K562 (cell line): Measurements from ENCODE around the gene ACSF2. TPM values are rescaled to one million over a fixed set of nuclear protein-coding genes. Genes with fewer than 3 reads are reported as not detected.

ENCODE experiments used
- EP400 ChIP-seq: fragments of 450-650 bp; IDR thresholded peaks from 2 replicates; pipeline ENCODE4 v1.6.1; 2017; ENCODE audit warnings: antibody characterized with exemption, mild to moderate bottlenecking, moderate library complexity
- ETS1 ChIP-seq: conservative IDR thresholded peaks from 2 replicates; pipeline ENCODE4 v1.6.1; 2011; ENCODE audit warnings: low read depth, mild to moderate bottlenecking, low read length; ENCODE audit not compliant: control insufficient read depth
- GABPA ChIP-seq: fragments of 200-800 bp; sonication (Bioruptor generic); conservative IDR thresholded peaks from 2 replicates; pipeline ENCODE4 v1.6.1; 2016; ENCODE audit warnings: low read depth, missing genetic modification characterization, missing compliant biosample characterization
- HDAC2 ChIP-seq: fragments of 450-650 bp; IDR thresholded peaks from 2 replicates; pipeline ENCODE4 v1.6.1; 2016; ENCODE audit warnings: mild to moderate bottlenecking
- ID3 ChIP-seq, 2 experiments: fragments of 250-450 bp in 1 of 2; fragments of 450-650 bp in 1 of 2; sonication (Bioruptor Pico) in 1 of 2; IDR thresholded peaks; 2 replicates each; pipeline versions ENCODE4 v1.6.1 to v1.8.0; 2016 to 2021; ENCODE audit warnings: mild to moderate bottlenecking in 2 of 2, moderate library complexity in 2 of 2, missing compliant biosample characterization in 1 of 2, missing genetic modification characterization in 1 of 2
- ILF3 ChIP-seq: fragments of 450-650 bp; IDR thresholded peaks from 2 replicates; pipeline ENCODE4 v1.6.1; 2018; ENCODE audit warnings: antibody characterized with exemption, mild to moderate bottlenecking, moderate library complexity, borderline replicate concordance
- MLLT1 ChIP-seq, 2 experiments: fragments of 450-650 bp; IDR thresholded peaks; 2 replicates each; pipeline ENCODE4 v1.6.1; 2016
- NEUROD1 ChIP-seq: fragments of 150-350 bp; IDR thresholded peaks from 2 replicates; pipeline ENCODE4 v1.6.1; 2014; ENCODE audit warnings: borderline replicate concordance, low read length, low read depth; ENCODE audit not compliant: partially characterized antibody
- NRF1 ChIP-seq, 2 experiments: fragments of 450-650 bp; IDR thresholded peaks in 1 of 2; conservative IDR thresholded peaks in 1 of 2; 2 replicates each; pipeline ENCODE4 v1.6.1; 2014; ENCODE audit warnings: mild to moderate bottlenecking in 2 of 2
- PCBP2 ChIP-seq: fragments of 200-400 bp; formaldehyde crosslinking; IDR thresholded peaks from 2 replicates; pipeline ENCODE4 v1.6.1; 2018; ENCODE audit warnings: low read length, low read depth, mild to moderate bottlenecking, moderate library complexity; ENCODE audit not compliant: poor library complexity, severe bottlenecking
- PHB2 ChIP-seq: fragments of 450-650 bp; IDR thresholded peaks from 2 replicates; pipeline ENCODE4 v1.6.1; 2017; ENCODE audit warnings: low read depth
- POLR2B ChIP-seq: fragments of 450-650 bp; IDR thresholded peaks from 2 replicates; pipeline ENCODE4 v1.6.1; 2018; ENCODE audit warnings: low read depth; ENCODE audit not compliant: partially characterized antibody
- POLR3G ChIP-seq: IDR thresholded peaks from 2 replicates; pipeline ENCODE4 v1.6.1; 2011; ENCODE audit not compliant: insufficient read length, insufficient replicate concordance; ENCODE audit errors: extremely low read depth
- PPARD ChIP-seq: fragments of 250-450 bp; sonication (Bioruptor Pico); IDR thresholded peaks from 2 replicates; pipeline ENCODE4 v1.8.0; 2022; ENCODE audit warnings: inconsistent platforms, mild to moderate bottlenecking, moderate library complexity
- RFX7 ChIP-seq: fragments of 250-450 bp; sonication (Bioruptor Pico); IDR thresholded peaks from 2 replicates; pipeline ENCODE4 v1.5.1; 2021; ENCODE audit warnings: mild to moderate bottlenecking
- RUNX1 ChIP-seq: sonication (generic); IDR thresholded peaks from 2 replicates; pipeline ENCODE4 v1.6.1; 2016; ENCODE audit warnings: antibody characterized with exemption, low read depth
- SOX6 ChIP-seq: fragments of 450-650 bp; IDR thresholded peaks from 2 replicates; pipeline ENCODE4 v1.6.1; 2014; ENCODE audit warnings: mild to moderate bottlenecking
- UBTF ChIP-seq, 2 experiments: IDR thresholded peaks; 2 replicates each; pipeline ENCODE4 v1.6.1; 2012; ENCODE audit warnings: improper control_type of control experiment in 2 of 2, low read depth in 2 of 2, low read length in 2 of 2, borderline replicate concordance in 1 of 2
- ZNF239 ChIP-seq: fragments of 250-450 bp; sonication (Bioruptor Pico); IDR thresholded peaks from 2 replicates; pipeline ENCODE4 v1.4.0; 2020; ENCODE audit warnings: mild to moderate bottlenecking
- ZNF24 ChIP-seq: fragments of 450-650 bp; IDR thresholded peaks from 2 replicates; pipeline ENCODE4 v1.6.1; 2016
- ZNF384 ChIP-seq: IDR thresholded peaks from 2 replicates; pipeline ENCODE4 v1.6.1; 2012; ENCODE audit warnings: low read depth, low read length, improper control_type of control experiment
- ZNF507 ChIP-seq: conservative IDR thresholded peaks from 2 replicates; pipeline ENCODE4 v1.6.1; 2017; ENCODE audit warnings: missing genetic modification characterization, missing compliant biosample characterization
- ZNF57 ChIP-seq: fragments of 450-650 bp; formaldehyde crosslinking; IDR thresholded peaks from 2 replicates; pipeline ENCODE4 v1.4.0; 2020; ENCODE audit warnings: mild to moderate bottlenecking, moderate library complexity
- polyA plus RNA-seq, 8 experiments: library from polyadenylated mRNA; depleted of rRNA in 4 of 8; stranded (reverse) in 5 of 8; unstranded in 3 of 8; fragments of >200 nt; fragmentation: Nextera tagmentation in 2 of 8; fragmentation: Illumina TruSeq in 1 of 8; extraction: Ambion mirVana in 2 of 8; extraction: Trizol in 1 of 8; gene quantifications; 2 replicates each; pipeline versions ENCODE4 v1.2.1 to v1.2.3, GENCODE V29; 2011 to 2014; ENCODE audit warnings: inconsistent platforms in 1 of 8, missing spikeins in 1 of 8
- total RNA-seq, 7 experiments: library from RNA; depleted of rRNA in 6 of 7; stranded (reverse); fragments of >200 nt in 6 of 7; fragmentation: Illumina TruSeq in 2 of 7; extraction: Trizol in 2 of 7; gene quantifications; 2 replicates each; pipeline versions ENCODE4 v1.2.1 to v1.2.3, GENCODE V29; 2011 to 2021; ENCODE audit warnings: low replicate concordance in 1 of 7

The ACSF2 gene
- total and polyA plus RNA-seq, 9 of the 15 experiments (the other 6 are each of a cell fraction or from before 2014, with no cell fraction given), result 0.89 to 6.1 (median 3.5) TPM

GRCh38 chr17:50397111-50397918 lies 28.7 kb upstream of the ACSF2 start, which contains the start of gene LRRC59 (continued):
- TF ChIP-seq POLR2B (peak; percentile 76), ETS1 (peak; percentile 84; the same call in 1 of the 2 replicates), ZNF57 (CRISPR knock-in tag) (no peak), PHB2 (no peak), SOX6 (peak; percentile 82), ZNF24 (peak; percentile 68), ILF3 (peak; percentile 83; the same call in 1 of the 2 replicates), PPARD (CRISPR knock-in tag) (no peak), ID3 (CRISPR knock-in tag; IDR thresholded peaks at IDR 0.05) (no peak), ID3 (tag; IDR thresholded peaks at IDR 0.05) (peak; percentile 93), RFX7 (CRISPR knock-in tag) (no peak), GABPA (tag) (peak; percentile 91), HDAC2 (0 out of 2 replicates have a peak, but pooled peaks have one; percentile 40), NRF1 (conservative IDR thresholded peaks at IDR 0.05 in 1 of 2, IDR thresholded peaks at IDR 0.05 in 1 of 2) (peak; percentile 37 to 56; a peak in 2 of 4 replicates), ZNF507 (tag) (no peak), EP400 (peak; percentile 100), RUNX1 (peak; percentile 72; the same call in 1 of the 2 replicates), PCBP2 (no peak), NEUROD1 (peak; percentile 84), POLR3G (no peak), ZNF384 (0 out of 2 replicates have a peak, but pooled peaks have one; percentile 9), UBTF (IDR thresholded peaks at IDR 0.05; ENCODE audit: borderline replicate concordance in 1 of 2, low read depth in 2 of 2, low read length in 2 of 2) (no peak), MLLT1 (IDR thresholded peaks at IDR 0.05) (peak; percentile 31 to 79; a peak in 2 of 4 replicates), ZNF239 (no peak)
